ENCODE measurements around the gene RBMS1. TPM values are rescaled to one million over a fixed set of nuclear protein-coding genes. Genes with fewer than 3 reads are reported as not detected.

RBMS1 gene
- total and polyA plus RNA-seq, 2 experiments from 2014 or later: 55.5 to 94.8 TPM

- H3K4me3 ChIP-seq: no peak overlapping the region
- H3K79me2 ChIP-seq (replicated peaks; ENCODE audit: insufficient read depth): peaks cover 59% of the 10 kb centered on the region
- no peak overlapping the region for H2AFZ ChIP-seq
- Mint-ChIP-seq H3K9me3 (no peaks in the 10 kb centered on the region), H3K27ac (no peak overlapping the region; the same call in 1 of the 2 replicates), H3K4me1 (peaks cover 56% of the 10 kb centered on the region), H3K36me3 (ENCODE audit: low read depth) (peaks cover 9% of the 10 kb centered on the region; the same call in 2 of the 3 replicates), H3K4me3 (no peak overlapping the region), H3K27me3 (ENCODE audit: insufficient read depth, low read depth, poor library complexity) (peaks cover 5% of the 10 kb centered on the region)
- no peaks in the 10 kb centered on the region for H3K9me2 ChIP-seq (ENCODE audit: insufficient read depth)
- TF ChIP-seq EZH2phosphoT487 (IDR thresholded peaks at IDR 0.05; ENCODE audit: unreplicated experiment): no peak
- TF ChIP-seq CREB1 (CRISPR knock-in tag; IDR thresholded peaks at IDR 0.05; ENCODE audit: low read depth): no peak
- no peak for TF ChIP-seq STAT1 (IDR thresholded peaks at IDR 0.05; ENCODE audit: unreplicated experiment)
- no peak for TF ChIP-seq JUNB (IDR thresholded peaks at IDR 0.05; ENCODE audit: unreplicated experiment)
- no peak for TF ChIP-seq ZNF331 (CRISPR knock-in tag; IDR thresholded peaks at IDR 0.05; ENCODE audit: low read depth)
- TF ChIP-seq EZH2 (IDR thresholded peaks at IDR 0.05; ENCODE audit: low read depth, unreplicated experiment): no peak
- 0 out of 2 replicates have a peak, but pooled peaks cover 6% of the 10 kb centered on the region for H4K20me1 ChIP-seq (replicated peaks; ENCODE audit: insufficient read depth)
- peaks cover 42% of the 10 kb centered on the region for H3K4me1 ChIP-seq (ENCODE audit: insufficient read depth)
- H3K27ac ChIP-seq (ENCODE audit: low read depth): no peak overlapping the region
- no peaks in the 10 kb centered on the region for H3F3A ChIP-seq (replicated peaks; ENCODE audit: low read depth)
- no peaks in the 10 kb centered on the region for H3K36me3 ChIP-seq (ENCODE audit: insufficient read depth)
- H3K4me2 ChIP-seq: no peak overlapping the region
- no peak for ATAC-seq
- no peak for DNase-seq (ENCODE audit: low spot score)
- no peaks in the 10 kb centered on the region for H3K27me3 ChIP-seq (ENCODE audit: insufficient read depth)
Observed at GRCh38 chr2:160364364-160364763, 129.2 kb downstream of the RBMS1 start.

- no peak overlapping the region for H3K4me2 ChIP-seq
- Mint-ChIP-seq H3K36me3 (ENCODE audit: low read depth) (peaks cover 9% of the 10 kb centered on the region; the same call in 2 of the 3 replicates), H3K9me3 (no peaks in the 10 kb centered on the region), H3K4me3 (no peak overlapping the region), H3K27me3 (ENCODE audit: insufficient read depth, low read depth, poor library complexity) (peaks cover 5% of the 10 kb centered on the region), H3K27ac (no peak overlapping the region), H3K4me1 (peaks cover 56% of the 10 kb centered on the region)
- peaks cover 45% of the 10 kb centered on the region for H3K4me1 ChIP-seq (ENCODE audit: insufficient read depth)
- H4K20me1 ChIP-seq (replicated peaks; ENCODE audit: insufficient read depth): 0 out of 2 replicates have a peak, but pooled peaks cover 2% of the 10 kb centered on the region
- H3K36me3 ChIP-seq (ENCODE audit: insufficient read depth): no peaks in the 10 kb centered on the region
- no peak for TF ChIP-seq CREB1 (CRISPR knock-in tag; IDR thresholded peaks at IDR 0.05; ENCODE audit: low read depth)
- TF ChIP-seq REST (IDR thresholded peaks at IDR 0.05; ENCODE audit: unreplicated experiment): no peak
- TF ChIP-seq ETS1 (IDR thresholded peaks at IDR 0.05): no peak
- TF ChIP-seq STAT1 (IDR thresholded peaks at IDR 0.05; ENCODE audit: unreplicated experiment): no peak
- TF ChIP-seq ZNF331 (CRISPR knock-in tag; IDR thresholded peaks at IDR 0.05; ENCODE audit: low read depth): no peak
- H3K79me2 ChIP-seq (replicated peaks; ENCODE audit: insufficient read depth): peaks cover 55% of the 10 kb centered on the region
- no peak overlapping the region for H3K27ac ChIP-seq (ENCODE audit: low read depth)
- H2AFZ ChIP-seq: no peak overlapping the region
- no peaks in the 10 kb centered on the region for H3K27me3 ChIP-seq (ENCODE audit: insufficient read depth)
- DNase-seq (ENCODE audit: low spot score): no peak
- no peaks in the 10 kb centered on the region for H3F3A ChIP-seq (replicated peaks; ENCODE audit: low read depth)
- no peaks in the 10 kb centered on the region for H3K9me2 ChIP-seq (ENCODE audit: insufficient read depth)
- H3K4me3 ChIP-seq: no peak overlapping the region
- no peak for ATAC-seq
Observed at GRCh38 chr2:160363961-160364360, 129.6 kb downstream of the RBMS1 start.

All from GM23338 (cell line).